Activated T-helper 9 cell treated with anti-CD3 and anti-CD28 coated beads, Interleukin-2, amount 50 U/mL, for 16 hours (primary cell): ENCODE results near the gene LRBA.

Source experiments
- DNase-seq: peaks from one replicate; pipeline ENCODE4 v3.0.0-alpha.2; 2020; ENCODE audit warnings: low read depth

Gene LRBA

GRCh38 chr4:150363721-150364688 is 651.1 kb downstream of the LRBA start:
- no peak for DNase-seq

GRCh38 chr4:150358691-150359090 is 656.4 kb downstream of the LRBA start:
- no peak for DNase-seq

GRCh38 chr4:150357829-150358228 is 657.3 kb downstream of the LRBA start:
- DNase-seq: no peak

- no peak for DNase-seq
Observed at GRCh38 chr4:150355858-150356455, 659.1 kb downstream of the LRBA start.

GRCh38 chr4:150355418-150355817 is 659.7 kb downstream of the LRBA start:
- DNase-seq: no peak

GRCh38 chr4:150354214-150354796 is 660.8 kb downstream of the LRBA start:
- DNase-seq: no peak

- no peak for DNase-seq
Observed at GRCh38 chr4:150348079-150348478, 667.0 kb downstream of the LRBA start.

GRCh38 chr4:150345207-150345744 is 669.8 kb downstream of the LRBA start:
- DNase-seq: no peak

- no peak for DNase-seq
Observed at GRCh38 chr4:150343796-150344195, 671.3 kb downstream of the LRBA start.

GRCh38 chr4:150342945-150343344 is 672.1 kb downstream of the LRBA start:
- DNase-seq: no peak

GRCh38 chr4:150337734-150338133 is 677.4 kb downstream of the LRBA start:
- no peak for DNase-seq

- no peak for DNase-seq
Observed at GRCh38 chr4:150336676-150337412, 678.2 kb downstream of the LRBA start.

- DNase-seq: no peak
Observed at GRCh38 chr4:150332961-150333360, 682.1 kb downstream of the LRBA start.

- no peak for DNase-seq
Observed at GRCh38 chr4:150332086-150332485, 683.0 kb downstream of the LRBA start.

- DNase-seq: no peak
Observed at GRCh38 chr4:150329373-150329772, 685.7 kb downstream of the LRBA start.

- DNase-seq: no peak
Observed at GRCh38 chr4:150328496-150328895, 686.6 kb downstream of the LRBA start.

GRCh38 chr4:150327262-150327780 is 687.8 kb downstream of the LRBA start:
- DNase-seq: no peak

GRCh38 chr4:150325872-150326271 is 689.2 kb downstream of the LRBA start:
- no peak for DNase-seq

GRCh38 chr4:150323406-150324325 is 691.4 kb downstream of the LRBA start:
- DNase-seq: no peak

GRCh38 chr4:150322646-150323045 is 692.4 kb downstream of the LRBA start:
- no peak for DNase-seq

- DNase-seq: no peak
Observed at GRCh38 chr4:150321113-150321512, 694.0 kb downstream of the LRBA start.
